CD4-positive, alpha-beta T cell treated with Interleukin-21 for 1 hour (primary cell): ENCODE measurements around the gene PRR12.

ENCODE experiments used
- DNase-seq: peaks from one replicate; pipeline ENCODE4 v3.0.0-alpha.2; 2020

PRR12 gene

GRCh38 chr19:49669516-49669915 is 78.5 kb downstream of the PRR12 start:
- no peak for DNase-seq

GRCh38 chr19:49672131-49672919 is 81.3 kb downstream of the PRR12 start:
- DNase-seq, result peak; percentile 80
